ENCODE results near the gene DCAF15.
"Not testable (repeated sequence)": the region's sequence is repeated elsewhere in the genome, so short reads cannot be mapped to it uniquely, and the experiment has no call there.

DCAF15 gene

DNA sequence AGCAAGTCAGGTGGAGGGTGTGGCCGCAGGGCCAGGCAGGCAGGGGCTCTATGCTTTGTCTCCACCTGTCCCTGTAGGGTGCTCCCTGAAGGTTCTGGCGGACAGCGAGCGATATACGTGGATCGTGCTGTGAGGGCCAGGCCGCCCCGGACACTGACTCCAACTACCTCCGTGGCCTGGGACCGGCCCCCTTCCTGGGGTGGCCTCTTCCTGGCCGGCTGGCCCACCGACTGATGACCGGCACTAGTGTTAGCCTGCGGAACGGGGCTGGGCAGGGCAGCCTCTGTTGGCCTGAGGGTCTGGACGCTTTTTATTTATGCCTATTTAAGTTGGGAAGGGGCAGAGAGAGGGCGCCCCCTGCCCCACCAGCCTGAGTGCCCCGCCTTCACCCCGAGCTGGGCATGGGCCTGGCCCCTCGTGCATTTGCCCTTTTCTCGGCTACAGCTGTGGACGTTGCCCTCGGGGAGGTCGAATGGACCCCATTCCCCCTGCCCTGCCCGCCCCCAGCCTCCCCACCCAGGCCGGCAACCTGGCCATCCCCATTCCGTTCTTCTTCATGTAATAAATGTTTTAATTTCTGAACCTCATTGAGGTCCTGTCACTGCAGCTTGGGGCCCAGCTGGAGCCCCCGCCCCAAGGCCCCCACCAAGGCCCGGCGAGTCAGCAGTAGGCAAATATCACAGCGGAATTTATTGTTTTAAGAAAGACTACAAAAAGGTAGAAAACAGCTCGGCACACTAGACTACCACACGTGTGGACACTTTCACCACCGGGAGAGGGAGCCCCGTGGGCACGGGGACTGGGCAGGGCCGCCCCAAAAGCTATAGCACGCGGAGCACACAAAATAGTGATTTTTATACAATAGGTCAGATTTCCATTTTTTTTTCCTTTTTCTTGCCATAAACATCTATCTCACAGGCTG lies 8.8 kb downstream of the DCAF15 start:
- no peak for DNase-seq

GRCh38 chr19:13961826-13962698 lies 9.8 kb downstream of the DCAF15 start:
- DNase-seq: no peak

- no peak for DNase-seq
These were observed 10.6 kb downstream of the DCAF15 start for GRCh38 chr19:13962699-13963602.

- DNase-seq: no peak
These were observed 11.3 kb downstream of the DCAF15 start for GRCh38 chr19:13963603-13964105.

- DNase-seq: no peak
These were observed 12.5 kb downstream of the DCAF15 start for GRCh38 chr19:13964776-13965175.

DNA sequence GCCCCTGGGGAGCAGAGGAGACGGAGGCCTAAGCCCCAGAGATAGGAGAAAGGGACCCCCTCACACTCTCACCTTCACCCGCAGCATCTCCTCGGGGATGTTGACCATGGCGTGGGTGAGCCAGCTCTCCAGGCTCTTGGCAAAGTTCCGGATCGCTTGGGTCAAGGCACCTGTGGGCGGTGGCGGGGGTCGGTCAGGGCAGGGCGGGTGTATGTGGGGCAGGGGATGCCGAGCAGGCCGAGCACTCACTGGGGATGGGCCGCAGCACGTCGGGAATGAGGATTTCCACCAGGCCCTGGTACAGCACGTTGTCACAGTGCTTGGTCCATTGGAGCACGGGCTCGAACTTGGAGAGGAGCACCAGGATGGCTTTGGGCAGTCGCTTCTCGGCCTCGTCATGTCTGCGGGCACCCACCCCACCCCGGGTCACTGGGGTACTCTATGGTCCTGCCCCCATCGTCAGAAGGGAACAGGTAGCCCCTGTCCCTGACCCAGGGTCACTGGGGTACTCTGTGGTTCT lies 13.1 kb downstream of the DCAF15 start:
- no peak for DNase-seq

DNA sequence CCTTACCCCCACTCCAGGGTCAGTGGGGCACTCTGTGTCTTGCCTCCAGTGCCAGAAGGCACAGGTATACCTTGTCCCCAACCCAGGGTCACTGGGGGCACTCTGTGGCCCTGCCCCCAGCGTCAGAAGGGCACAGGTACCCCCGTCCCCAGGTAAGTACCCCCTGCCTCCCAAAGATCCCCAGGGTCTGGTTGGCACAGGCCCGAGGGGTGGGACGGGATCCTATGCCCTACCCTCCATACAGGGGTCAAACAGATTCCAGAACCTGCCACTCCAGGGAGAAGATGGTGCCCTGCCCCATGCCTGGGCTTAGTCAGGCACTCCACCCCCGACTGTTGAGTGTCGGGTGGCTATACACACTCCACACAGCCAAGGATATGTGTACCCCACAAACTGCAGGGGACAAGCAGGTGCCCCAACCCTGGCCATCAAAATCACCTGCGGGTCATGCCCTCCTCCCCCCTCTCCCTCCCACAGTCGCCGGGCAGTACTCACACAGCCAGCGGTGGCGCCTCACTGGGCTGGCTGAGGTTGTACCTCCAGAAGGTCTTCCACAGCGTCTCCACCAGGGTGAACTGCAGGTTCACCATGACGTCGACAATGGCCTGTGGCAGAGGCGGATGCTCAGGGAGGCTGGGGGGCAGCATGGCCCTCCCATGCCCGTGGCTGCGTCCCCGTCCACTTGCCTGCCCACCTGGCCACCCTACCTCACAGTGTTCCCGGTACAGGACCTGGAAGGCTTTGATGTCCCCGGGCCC lies 13.8 kb downstream of the DCAF15 start:
- no peak for DNase-seq

- no peak for DNase-seq
These were observed 14.4 kb downstream of the DCAF15 start for GRCh38 chr19:13966684-13967128.

DNA sequence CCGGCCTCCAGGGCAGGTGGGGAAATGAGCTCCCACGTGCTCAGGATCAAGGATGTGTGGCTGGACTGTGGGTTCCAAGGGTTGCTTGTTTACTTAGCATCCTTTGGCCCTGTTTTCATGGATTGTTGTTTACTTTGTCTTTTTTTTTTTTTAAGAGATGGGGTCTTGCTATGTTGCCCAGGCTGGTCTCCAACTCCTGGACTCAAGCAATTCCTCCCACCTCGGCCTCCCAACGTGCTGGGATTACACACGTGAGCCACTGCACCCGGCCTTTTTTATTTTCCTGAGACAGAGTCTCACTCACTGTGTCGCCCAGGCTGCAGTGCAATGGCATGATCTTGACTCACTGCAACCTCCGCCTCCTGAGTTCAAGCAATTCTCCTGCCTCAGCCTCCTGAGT lies 14.9 kb downstream of the DCAF15 start:
- DNase-seq: not testable (repeated sequence)

- no peak for DNase-seq
These were observed 16.1 kb downstream of the DCAF15 start for GRCh38 chr19:13968383-13968935.

- no peak for DNase-seq
These were observed 16.7 kb downstream of the DCAF15 start for GRCh38 chr19:13968999-13969398.

DNA sequence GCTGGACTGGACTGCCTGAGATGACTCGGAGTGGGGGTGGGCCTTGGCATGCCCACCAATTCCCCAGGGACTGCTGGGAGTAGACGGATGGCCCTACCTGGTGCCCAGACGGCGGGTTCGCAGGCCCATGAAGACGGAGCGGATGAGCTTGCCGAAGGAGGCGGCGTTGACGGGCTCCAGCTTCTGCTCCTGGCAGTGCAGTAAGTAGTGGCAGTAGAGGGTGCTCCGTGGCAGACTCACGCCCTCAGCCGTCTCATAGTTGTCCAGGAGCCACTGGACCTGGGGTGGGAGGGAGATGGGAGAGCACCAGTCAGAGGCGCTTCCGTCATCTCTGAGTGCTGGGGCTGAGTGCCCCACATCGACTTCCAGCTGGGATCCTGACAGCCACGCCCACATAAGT lies 17.6 kb downstream of the DCAF15 start:
- DNase-seq: no peak

GRCh38 chr19:13971868-13972267 lies 19.6 kb downstream of the DCAF15 start:
- not testable (repeated sequence) for DNase-seq

DNA sequence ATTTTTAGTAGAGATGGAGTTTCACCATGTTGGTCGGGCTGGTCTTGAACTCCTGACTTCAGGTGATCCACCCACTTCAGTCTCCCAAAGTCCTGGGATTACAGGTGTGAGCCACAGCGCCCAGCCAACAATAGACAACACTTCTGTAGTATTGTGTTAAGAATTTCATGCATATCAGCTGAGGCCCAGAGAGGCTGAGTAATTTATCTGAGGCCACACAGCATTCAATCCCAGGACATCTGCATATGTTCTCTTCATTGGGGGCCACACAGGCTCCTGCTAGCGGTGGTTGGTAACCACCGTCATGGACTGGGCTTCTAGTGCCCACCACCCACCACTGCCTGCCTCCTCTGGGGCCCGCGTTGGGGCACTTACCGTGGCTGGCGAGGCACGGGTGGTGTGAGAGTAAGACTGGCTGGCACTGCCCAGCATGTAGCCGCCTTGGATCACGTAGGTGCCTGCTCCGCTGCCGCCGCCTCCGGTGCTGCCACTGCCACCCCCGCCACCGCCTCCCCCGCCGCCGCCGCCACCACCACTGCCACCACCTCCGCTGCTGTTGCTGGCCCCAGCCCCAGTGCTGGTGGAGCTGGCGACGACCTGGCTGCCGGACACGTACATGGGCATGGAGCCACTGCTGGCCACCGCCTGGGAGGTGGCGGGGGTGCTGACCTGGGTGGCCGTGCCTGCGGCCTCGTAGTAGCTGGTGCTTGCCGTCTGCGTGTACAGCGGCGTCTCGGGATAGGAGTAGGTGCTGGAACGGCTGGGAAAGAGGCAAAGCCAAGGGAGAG lies 20.3 kb downstream of the DCAF15 start:
- DNase-seq: no peak

GRCh38 chr19:13973479-13973878 lies 21.2 kb downstream of the DCAF15 start:
- DNase-seq: not testable (repeated sequence)

- peak; percentile 34 for DNase-seq
These were observed 21.8 kb downstream of the DCAF15 start for GRCh38 chr19:13974073-13974472.

DNA sequence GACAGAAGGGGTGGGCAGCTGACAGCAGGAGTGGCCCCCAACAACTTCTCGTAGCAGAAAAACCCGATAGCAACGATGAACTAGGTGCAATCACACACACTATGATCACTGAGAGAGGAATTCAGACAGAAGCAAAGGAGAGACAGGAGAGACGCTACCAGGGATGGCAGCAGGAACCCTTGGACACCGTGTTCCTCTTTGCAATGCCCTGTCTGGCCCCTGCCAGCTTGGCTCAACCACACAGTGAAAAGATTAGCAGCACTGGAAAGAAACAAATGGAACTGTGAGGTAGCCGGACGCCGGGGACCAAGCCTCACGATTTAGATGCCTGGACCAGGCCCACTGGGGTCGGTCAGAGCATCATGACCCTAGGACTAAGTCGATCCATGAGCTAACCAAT lies 23.6 kb downstream of the DCAF15 start:
- no peak for DNase-seq

DNA sequence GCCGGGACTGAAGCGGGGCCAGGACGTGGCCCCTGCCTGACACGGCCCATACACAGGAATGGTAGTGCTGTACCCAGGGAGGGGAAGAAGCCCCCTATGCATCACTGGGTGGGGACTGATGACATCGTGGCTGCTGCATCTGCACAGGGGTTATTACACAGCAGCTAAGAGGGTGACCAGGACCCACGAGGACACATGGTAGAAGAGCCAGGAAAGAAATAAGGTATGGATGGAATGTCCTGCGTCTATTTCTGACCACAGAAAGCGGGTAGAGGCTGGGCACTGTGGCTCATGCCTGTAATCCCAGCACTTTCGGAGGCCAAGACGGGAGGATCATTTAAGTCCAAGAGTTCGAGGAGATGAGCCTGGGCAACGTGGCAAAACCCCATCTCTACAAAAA lies 24.1 kb downstream of the DCAF15 start:
- no peak for DNase-seq

DNA sequence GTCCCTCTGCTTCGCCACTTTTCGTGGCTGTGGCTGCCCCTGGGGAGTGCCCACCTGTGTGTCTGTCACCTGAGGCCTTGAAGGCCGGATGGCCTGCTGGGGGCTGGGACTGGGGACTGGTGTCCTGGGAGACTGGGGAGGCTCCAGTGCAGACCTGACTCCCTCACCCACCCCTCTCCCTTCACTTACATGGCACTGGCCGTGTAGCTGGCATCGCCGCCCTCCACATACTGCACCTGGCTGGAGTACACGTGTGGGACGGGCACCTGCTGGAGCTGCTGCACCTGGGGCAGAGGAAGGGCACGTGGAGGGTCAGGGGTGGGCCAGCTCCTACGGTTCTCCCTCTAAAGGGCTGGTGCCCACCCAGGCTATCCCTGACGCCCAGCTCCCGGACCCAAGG lies 25.5 kb downstream of the DCAF15 start:
- no peak for DNase-seq
